Nephron progenitor cell (in vitro differentiated cells): ENCODE results near the gene PTRH1.

Source experiments
- DNase-seq: peaks from one replicate; pipeline ENCODE4 v3.0.0; 2021
- H3K27ac Mint-ChIP-seq: 2 replicates; pipeline ENCODE4 v1.8.0; 2021; ENCODE audit warnings: mild to moderate bottlenecking, moderate library complexity, mixed read lengths
- H3K27me3 Mint-ChIP-seq: 2 replicates; pipeline ENCODE4 v1.8.0; 2021; ENCODE audit warnings: mild to moderate bottlenecking, low read depth, mixed read lengths; ENCODE audit not compliant: poor library complexity
- H3K36me3 Mint-ChIP-seq: 2 replicates; pipeline ENCODE4 v1.8.0; 2021; ENCODE audit warnings: low read depth, mixed read lengths
- H3K4me1 Mint-ChIP-seq: 2 replicates; pipeline ENCODE4 v1.8.0; 2021; ENCODE audit warnings: mixed read lengths
- H3K4me3 Mint-ChIP-seq: 2 replicates; pipeline ENCODE4 v1.8.0; 2021; ENCODE audit warnings: mild to moderate bottlenecking, moderate library complexity, mixed read lengths
- H3K9me3 Mint-ChIP-seq: 2 replicates; pipeline ENCODE4 v1.8.0; 2021; ENCODE audit warnings: mild to moderate bottlenecking, moderate library complexity, mixed read lengths
- TF ChIP-seq, protein P1 (sequence below): fragments of 200-600 bp; sonication (generic); IDR thresholded peaks from 2 replicates; pipeline ENCODE4 v1.5.0; 2021; ENCODE audit warnings: antibody characterized with exemption

The PTRH1 gene

DNA sequence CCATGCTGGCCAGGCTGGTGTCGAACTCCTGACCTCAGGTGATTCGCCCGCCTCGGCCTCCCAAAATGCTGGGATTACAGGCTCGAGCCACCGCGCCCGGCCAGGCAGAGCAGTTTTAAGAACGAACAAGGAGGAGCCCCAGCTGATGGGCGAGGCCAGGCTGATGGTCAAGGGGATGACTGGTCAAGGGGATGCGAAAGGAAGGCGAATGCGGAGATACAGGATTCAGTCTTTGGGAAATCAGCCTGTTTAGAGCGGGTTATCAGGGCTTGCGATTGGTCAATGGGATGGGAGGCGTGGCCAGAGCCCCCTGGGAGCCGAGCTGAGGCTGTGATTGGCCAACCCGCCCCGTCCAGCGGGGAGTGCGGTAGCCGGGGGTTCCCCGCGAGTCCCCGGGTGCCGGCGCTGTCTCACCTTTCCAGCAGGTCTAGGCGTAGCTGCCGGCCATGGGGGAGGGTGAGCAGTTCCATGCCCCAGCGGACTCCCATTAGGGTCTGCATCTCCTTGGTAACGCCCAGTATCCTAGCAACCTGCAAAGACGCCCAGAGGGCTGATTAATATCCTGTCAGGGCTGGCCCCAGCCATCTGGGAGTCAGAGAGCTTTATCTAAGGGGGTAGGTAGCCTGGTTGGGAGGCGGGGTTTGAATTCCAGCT is 27.1 kb upstream of the PTRH1 start:
- H3K36me3 Mint-ChIP-seq, result no peaks in the 10 kb centered on the region
- no peaks in the 10 kb centered on the region for H3K9me3 Mint-ChIP-seq
- H3K4me3 Mint-ChIP-seq, result peak overlapping the region; percentile 79
- peaks cover 27% of the 10 kb centered on the region for H3K4me1 Mint-ChIP-seq
- H3K27me3 Mint-ChIP-seq, result peaks cover 48% of the 10 kb centered on the region
- DNase-seq, result peak; percentile 90
- TF ChIP-seq, protein P1, sequence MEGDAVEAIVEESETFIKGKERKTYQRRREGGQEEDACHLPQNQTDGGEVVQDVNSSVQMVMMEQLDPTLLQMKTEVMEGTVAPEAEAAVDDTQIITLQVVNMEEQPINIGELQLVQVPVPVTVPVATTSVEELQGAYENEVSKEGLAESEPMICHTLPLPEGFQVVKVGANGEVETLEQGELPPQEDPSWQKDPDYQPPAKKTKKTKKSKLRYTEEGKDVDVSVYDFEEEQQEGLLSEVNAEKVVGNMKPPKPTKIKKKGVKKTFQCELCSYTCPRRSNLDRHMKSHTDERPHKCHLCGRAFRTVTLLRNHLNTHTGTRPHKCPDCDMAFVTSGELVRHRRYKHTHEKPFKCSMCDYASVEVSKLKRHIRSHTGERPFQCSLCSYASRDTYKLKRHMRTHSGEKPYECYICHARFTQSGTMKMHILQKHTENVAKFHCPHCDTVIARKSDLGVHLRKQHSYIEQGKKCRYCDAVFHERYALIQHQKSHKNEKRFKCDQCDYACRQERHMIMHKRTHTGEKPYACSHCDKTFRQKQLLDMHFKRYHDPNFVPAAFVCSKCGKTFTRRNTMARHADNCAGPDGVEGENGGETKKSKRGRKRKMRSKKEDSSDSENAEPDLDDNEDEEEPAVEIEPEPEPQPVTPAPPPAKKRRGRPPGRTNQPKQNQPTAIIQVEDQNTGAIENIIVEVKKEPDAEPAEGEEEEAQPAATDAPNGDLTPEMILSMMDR, result no peak
- H3K27ac Mint-ChIP-seq, result peak overlapping the region; percentile 68

DNA sequence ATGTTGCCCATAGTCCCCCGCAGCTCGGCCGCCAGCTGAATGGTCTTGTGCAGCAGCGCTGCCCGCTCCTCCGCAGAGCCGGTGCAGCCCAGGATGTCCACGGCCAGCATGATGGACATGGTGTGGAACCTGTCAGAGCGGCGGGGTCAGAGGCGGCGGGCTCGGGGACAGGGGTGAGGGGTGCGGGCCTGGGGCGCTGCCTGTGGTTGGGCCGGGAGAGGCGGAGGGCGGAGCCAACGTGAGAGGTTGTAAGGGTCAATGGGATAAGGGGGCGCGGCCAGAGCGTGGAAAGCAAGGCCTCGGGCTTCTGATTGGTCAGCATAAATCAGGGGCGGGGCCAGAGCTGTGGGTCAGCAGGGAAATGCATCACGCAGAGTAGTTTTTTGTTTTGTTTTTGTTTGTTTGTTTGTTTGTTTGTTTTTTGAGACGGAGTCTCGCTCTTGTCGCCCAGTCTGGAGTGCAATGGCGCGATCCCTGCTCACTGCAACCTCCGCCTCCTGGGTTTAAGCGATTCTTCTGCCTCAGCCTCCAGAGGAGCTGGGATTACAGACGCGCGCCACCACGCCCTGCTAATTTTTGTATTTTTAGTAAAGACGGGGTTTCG is 26.5 kb upstream of the PTRH1 start:
- H3K36me3 Mint-ChIP-seq, result no peaks in the 10 kb centered on the region
- H3K4me1 Mint-ChIP-seq, result peaks cover 27% of the 10 kb centered on the region
- peak; percentile 97 for DNase-seq
- peak overlapping the region; percentile 68 for H3K27ac Mint-ChIP-seq
- peak overlapping the region; percentile 79 for H3K4me3 Mint-ChIP-seq
- H3K9me3 Mint-ChIP-seq, result no peaks in the 10 kb centered on the region
- H3K27me3 Mint-ChIP-seq, result peaks cover 46% of the 10 kb centered on the region
- TF ChIP-seq, protein P1, result no peak

DNA sequence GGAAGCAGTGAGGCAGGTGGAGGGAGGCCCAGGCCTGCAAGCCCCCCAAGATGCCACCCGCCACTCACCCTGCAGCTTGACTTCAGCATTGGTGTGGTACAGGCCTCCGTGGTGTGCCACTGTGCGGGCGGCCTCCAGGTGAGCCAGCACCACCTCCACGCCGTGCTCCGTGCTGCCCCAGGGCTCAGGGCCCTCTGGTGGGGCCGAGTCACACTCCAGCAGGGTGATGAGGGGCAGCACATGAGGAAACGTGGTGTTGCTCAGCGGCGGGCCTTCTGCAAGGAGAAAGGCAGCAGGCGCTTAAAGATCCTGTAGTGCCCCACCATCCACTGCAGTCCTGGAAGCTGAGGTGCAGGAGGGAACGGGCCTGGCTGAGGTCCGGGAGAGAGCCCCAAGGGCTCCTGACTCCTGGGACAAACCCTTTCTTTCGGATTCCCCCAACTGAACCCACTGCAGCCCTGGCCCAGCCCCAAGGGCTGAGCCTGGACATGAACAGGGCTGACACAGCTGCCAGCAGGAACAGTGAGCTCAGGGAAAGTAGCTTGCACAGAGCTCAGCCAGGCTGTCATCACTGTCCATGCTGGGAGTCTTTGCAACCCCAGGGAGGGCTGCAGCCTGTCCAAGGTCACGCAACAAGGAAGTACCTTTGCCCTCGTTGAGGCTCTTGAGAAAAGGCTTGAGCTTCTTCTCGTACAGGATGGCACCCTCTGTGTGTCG is 24.3 kb upstream of the PTRH1 start:
- Mint-ChIP-seq H3K27me3 (peaks cover 42% of the 10 kb centered on the region), H3K4me1 (peaks cover 24% of the 10 kb centered on the region), H3K9me3 (no peaks in the 10 kb centered on the region), H3K4me3 (no peak overlapping the region), H3K27ac (no peak overlapping the region), H3K36me3 (no peaks in the 10 kb centered on the region)
- no peak for DNase-seq
- TF ChIP-seq, protein P1, result no peak

DNA sequence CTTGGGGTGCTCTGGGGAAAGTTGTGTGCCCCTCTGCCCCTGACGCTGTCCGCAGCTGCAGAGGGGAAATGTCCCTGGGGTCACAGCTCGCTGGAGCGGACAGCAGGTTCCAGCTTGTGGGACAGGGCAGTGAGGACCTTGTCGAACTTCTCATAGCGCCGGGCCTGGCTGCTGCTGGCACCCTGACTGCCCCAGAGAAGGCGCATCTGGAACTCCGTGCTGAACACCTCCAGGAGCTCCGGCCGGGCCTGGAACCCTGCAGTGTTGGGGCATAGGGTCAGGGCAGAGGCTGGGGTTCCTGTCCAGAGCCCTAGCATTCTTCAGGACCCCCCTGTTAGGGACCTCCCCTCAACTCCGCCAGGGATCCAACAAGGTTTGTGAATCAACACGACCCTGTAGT is 23.2 kb upstream of the PTRH1 start:
- no peak overlapping the region for H3K27ac Mint-ChIP-seq
- no peaks in the 10 kb centered on the region for H3K36me3 Mint-ChIP-seq
- H3K27me3 Mint-ChIP-seq, result peaks cover 39% of the 10 kb centered on the region
- H3K4me3 Mint-ChIP-seq, result no peak overlapping the region
- peaks cover 28% of the 10 kb centered on the region for H3K4me1 Mint-ChIP-seq
- DNase-seq, result no peak
- TF ChIP-seq, protein P1, result no peak
- no peaks in the 10 kb centered on the region for H3K9me3 Mint-ChIP-seq

DNA sequence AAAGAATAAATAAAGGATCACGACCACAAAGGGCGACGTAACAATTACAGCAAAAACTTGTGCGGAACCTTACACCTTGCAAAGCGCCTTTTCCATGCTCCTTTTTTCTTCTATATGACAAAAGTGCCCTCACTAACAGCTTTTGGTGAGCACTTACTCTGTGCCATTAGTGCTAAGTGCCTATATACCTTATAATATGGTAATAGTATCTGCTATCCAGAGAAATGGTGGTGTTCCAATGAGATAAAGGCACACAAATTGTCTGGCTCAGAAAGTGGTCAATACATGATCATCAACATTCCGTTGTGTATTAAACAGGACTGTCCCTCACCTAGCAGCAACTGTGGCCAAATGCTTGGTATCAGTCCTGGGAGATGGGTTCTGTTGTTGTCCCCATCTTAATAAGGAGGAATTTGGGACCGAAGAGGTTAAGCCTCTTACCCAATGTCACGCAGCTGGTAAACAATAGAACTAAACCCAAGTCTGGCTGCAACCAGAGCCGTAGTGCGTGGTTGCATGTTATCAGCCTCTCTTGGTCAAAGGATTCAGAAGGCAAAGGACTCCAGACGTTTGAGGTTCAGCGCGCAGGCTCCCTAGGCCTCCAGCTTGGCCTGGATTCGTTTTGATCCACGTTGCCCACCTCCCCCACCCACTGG is 20.2 kb upstream of the PTRH1 start:
- H3K27me3 Mint-ChIP-seq, result peaks cover 23% of the 10 kb centered on the region
- peaks cover 10% of the 10 kb centered on the region for H3K4me1 Mint-ChIP-seq
- H3K27ac Mint-ChIP-seq, result no peak overlapping the region
- H3K9me3 Mint-ChIP-seq, result no peaks in the 10 kb centered on the region
- H3K36me3 Mint-ChIP-seq, result no peaks in the 10 kb centered on the region
- no peak for DNase-seq
- peak overlapping the region; percentile 84 for H3K4me3 Mint-ChIP-seq
- TF ChIP-seq, protein P1, result no peak
